GM12865 (cell line): ENCODE results near the gene AFF4.

Experiments
- DNase-seq: peaks from one replicate; pipeline ENCODE4 v3.0.0; 2010; ENCODE audit warnings: low read depth
- H3K4me3 ChIP-seq: 2 replicates; pipeline ENCODE4 v1.5.1; 2011; ENCODE audit warnings: mild to moderate bottlenecking, low read depth, low read length, control low read depth
- CTCF ChIP-seq: IDR thresholded peaks from 2 replicates; pipeline ENCODE4 v1.5.1; 2011; ENCODE audit warnings: low read length, control low read depth, low read depth, inconsistent platforms; ENCODE audit not compliant: insufficient read depth; ENCODE audit errors: missing control alignments

AFF4 gene

GRCh38 chr5:132828846-132829494, 134.5 kb downstream of the AFF4 start:
- no peak for DNase-seq
- no peak for TF ChIP-seq CTCF
- no peak overlapping the region for H3K4me3 ChIP-seq

GRCh38 chr5:132827943-132828673, 135.3 kb downstream of the AFF4 start:
- H3K4me3 ChIP-seq = no peak overlapping the region
- no peak for DNase-seq
- TF ChIP-seq CTCF = no peak

GRCh38 chr5:132826424-132827082, 136.9 kb downstream of the AFF4 start:
- H3K4me3 ChIP-seq = no peak overlapping the region
- no peak for TF ChIP-seq CTCF
- DNase-seq = no peak

GRCh38 chr5:132825834-132826391, 137.5 kb downstream of the AFF4 start:
- H3K4me3 ChIP-seq = no peak overlapping the region

More at GRCh38 chr5:132825834-132826391, 137.5 kb downstream of the AFF4 start:
- TF ChIP-seq CTCF = no peak
- DNase-seq = no peak
